Neural progenitor cell (in vitro differentiated cells): ENCODE data around the gene TSHZ3. TPM values are rescaled to one million over a fixed set of nuclear protein-coding genes. Genes with fewer than 3 reads are reported as not detected.

Experiments used
- DNase-seq: peaks from one replicate; pipeline ENCODE4 v3.0.0-alpha.2; 2016; ENCODE audit warnings: low spot score
- H2AFZ ChIP-seq: fragments of 200-600 bp; sonication (generic); replicated peaks from 2 replicates; pipeline ENCODE4 v1.6.1; 2016; ENCODE audit warnings: antibody characterized with exemption
- H3F3A ChIP-seq: fragments of 200-600 bp; sonication (generic); 2 replicates; pipeline ENCODE4 v1.6.1; 2016; ENCODE audit warnings: antibody characterized with exemption, low read depth
- H3K27ac ChIP-seq: fragments of 200-600 bp; sonication (generic); 2 replicates; pipeline ENCODE4 v1.5.1; 2016; ENCODE audit warnings: mild to moderate bottlenecking
- H3K27me3 ChIP-seq: fragments of 200-600 bp; sonication (generic); 2 replicates; pipeline ENCODE4 v1.6.1; 2016; ENCODE audit warnings: mild to moderate bottlenecking, moderate library complexity
- H3K36me3 ChIP-seq: fragments of 200-600 bp; sonication (generic); 2 replicates; pipeline ENCODE4 v1.5.1; 2016
- H3K4me1 ChIP-seq: fragments of 200-600 bp; sonication (generic); 2 replicates; pipeline ENCODE4 v1.6.1; 2016; ENCODE audit warnings: mixed run types
- H3K4me2 ChIP-seq: fragments of 200-600 bp; sonication (generic); 2 replicates; pipeline ENCODE4 v1.6.1; 2016
- H3K4me3 ChIP-seq: fragments of 200-600 bp; sonication (generic); 2 replicates; pipeline ENCODE4 v1.5.1; 2016
- H3K79me2 ChIP-seq: fragments of 200-600 bp; sonication (generic); 2 replicates; pipeline ENCODE4 v1.6.1; 2016; ENCODE audit warnings: low read depth
- H3K9ac ChIP-seq: fragments of 200-600 bp; sonication (generic); 2 replicates; pipeline ENCODE4 v1.6.1; 2016
- H3K9me3 ChIP-seq: fragments of 200-600 bp; sonication (generic); 2 replicates; pipeline ENCODE4 v1.5.1; 2016; ENCODE audit warnings: low read depth
- H4K20me1 ChIP-seq: fragments of 200-600 bp; sonication (generic); 2 replicates; pipeline ENCODE4 v1.6.1; 2016; ENCODE audit warnings: low read depth
- H3K27ac Mint-ChIP-seq: 3 replicates; pipeline ENCODE4 v1.8.0; 2021; ENCODE audit warnings: mixed read lengths
- H3K27me3 Mint-ChIP-seq: 2 replicates; pipeline ENCODE4 v1.8.0; 2022; ENCODE audit warnings: low read depth, mild to moderate bottlenecking, inconsistent platforms, moderate library complexity, mixed read lengths; ENCODE audit not compliant: insufficient read depth
- H3K36me3 Mint-ChIP-seq: 3 replicates; pipeline ENCODE4 v1.8.0; 2021; ENCODE audit warnings: mixed read lengths
- H3K4me1 Mint-ChIP-seq: 3 replicates; pipeline ENCODE4 v1.8.0; 2021; ENCODE audit warnings: mixed read lengths
- H3K4me3 Mint-ChIP-seq: 3 replicates; pipeline ENCODE4 v1.8.0; 2021; ENCODE audit warnings: mild to moderate bottlenecking, moderate library complexity, mixed read lengths
- H3K9me3 Mint-ChIP-seq: 3 replicates; pipeline ENCODE4 v1.8.0; 2020; ENCODE audit warnings: mixed read lengths
- CTCF ChIP-seq: fragments of 200-600 bp; sonication (generic); IDR thresholded peaks from 2 replicates; pipeline ENCODE4 v1.5.1; 2017; ENCODE audit warnings: antibody characterized with exemption, mild to moderate bottlenecking
- EZH2 ChIP-seq: fragments of 200-600 bp; sonication (generic); IDR thresholded peaks from 2 replicates; pipeline ENCODE4 v1.6.1; 2017; ENCODE audit warnings: antibody characterized with exemption, mild to moderate bottlenecking, moderate library complexity
- EZH2phosphoT487 ChIP-seq: fragments of 200-600 bp; sonication (generic); IDR thresholded peaks from 2 replicates; pipeline ENCODE4 v1.6.1; 2017; ENCODE audit warnings: antibody characterized with exemption
- total RNA-seq: library from RNA; depleted of rRNA; stranded (reverse); fragments of >200 nt; gene quantifications from 2 replicates; pipeline ENCODE4 v1.2.3, GENCODE V29; 2015; ENCODE audit warnings: low replicate concordance

TSHZ3 gene
- total RNA-seq, 1 donor from 2014 or later: 0.60 TPM

- Mint-ChIP-seq H3K27ac (no peak overlapping the region), H3K36me3 (no peaks in the 10 kb centered on the region), H3K4me1 (peaks cover 27% of the 10 kb centered on the region), H3K9me3 (no peaks in the 10 kb centered on the region), H3K4me3 (peak overlapping the region; percentile 84), H3K27me3 (peaks cover 70% of the 10 kb centered on the region)
- Histone ChIP-seq H2AFZ (no peak overlapping the region), H3K4me2 (peak overlapping the region; percentile 90), H3K27me3 (peaks cover 85% of the 10 kb centered on the region), H3K79me2 (no peaks in the 10 kb centered on the region), H3K27ac (no peak overlapping the region), H4K20me1 (peaks cover 66% of the 10 kb centered on the region), H3K9me3 (no peaks in the 10 kb centered on the region), H3K36me3 (no peaks in the 10 kb centered on the region), H3K4me3 (peak overlapping the region; percentile 81), H3F3A (no peaks in the 10 kb centered on the region), H3K4me1 (peaks cover 45% of the 10 kb centered on the region), H3K9ac (no peak overlapping the region)
- peak; percentile 53 for DNase-seq
- TF ChIP-seq EZH2 (peak; percentile 90), CTCF (no peak), EZH2phosphoT487 (peak; percentile 97)
Measured at GRCh38 chr19:31351855-31352195, 2.6 kb upstream of the TSHZ3 start.

GRCh38 chr19:31351056-31351854, 2.0 kb upstream of the TSHZ3 start:
- peak; percentile 68 for DNase-seq
- peak overlapping the region; percentile 90 for H3K4me2 ChIP-seq
- no peak overlapping the region for H3K27ac Mint-ChIP-seq
- peaks cover 65% of the 10 kb centered on the region for H3K27me3 Mint-ChIP-seq
- H4K20me1 ChIP-seq: peaks cover 60% of the 10 kb centered on the region
- H3K36me3 Mint-ChIP-seq: no peaks in the 10 kb centered on the region
- no peaks in the 10 kb centered on the region for H3K9me3 Mint-ChIP-seq
- no peaks in the 10 kb centered on the region for H3F3A ChIP-seq
- TF ChIP-seq CTCF (no peak), EZH2 (peak; percentile 94)
- H3K36me3 ChIP-seq: no peaks in the 10 kb centered on the region
- H3K4me1 Mint-ChIP-seq: peaks cover 27% of the 10 kb centered on the region
- H3K9ac ChIP-seq: no peak overlapping the region
- no peaks in the 10 kb centered on the region for H3K9me3 ChIP-seq
- H3K79me2 ChIP-seq: no peaks in the 10 kb centered on the region
- peaks cover 41% of the 10 kb centered on the region for H3K4me1 ChIP-seq
- peak overlapping the region; percentile 81 for H3K4me3 ChIP-seq
- peak overlapping the region; percentile 93 for H3K4me3 Mint-ChIP-seq
- H2AFZ ChIP-seq: peak overlapping the region; percentile 35
- H3K27me3 ChIP-seq: peaks cover 85% of the 10 kb centered on the region
- H3K27ac ChIP-seq: no peak overlapping the region

- H3K36me3 ChIP-seq: no peaks in the 10 kb centered on the region
- Mint-ChIP-seq H3K27ac (no peak overlapping the region), H3K4me3 (peak overlapping the region; percentile 93), H3K9me3 (no peaks in the 10 kb centered on the region), H3K27me3 (peaks cover 60% of the 10 kb centered on the region), H3K4me1 (peaks cover 27% of the 10 kb centered on the region), H3K36me3 (no peaks in the 10 kb centered on the region)
- no peaks in the 10 kb centered on the region for H3F3A ChIP-seq
- no peaks in the 10 kb centered on the region for H3K9me3 ChIP-seq
- TF ChIP-seq CTCF (no peak), EZH2phosphoT487 (no peak), EZH2 (no peak)
- no peaks in the 10 kb centered on the region for H3K79me2 ChIP-seq
- peaks cover 58% of the 10 kb centered on the region for H4K20me1 ChIP-seq
- peak overlapping the region; percentile 81 for H3K4me3 ChIP-seq
- peaks cover 37% of the 10 kb centered on the region for H3K4me1 ChIP-seq
- H3K27ac ChIP-seq: no peak overlapping the region
- H3K9ac ChIP-seq: no peak overlapping the region
- peaks cover 85% of the 10 kb centered on the region for H3K27me3 ChIP-seq
- peak overlapping the region; percentile 91 for H2AFZ ChIP-seq
- peak; percentile 88 for DNase-seq
- H3K4me2 ChIP-seq: peak overlapping the region; percentile 97
Measured at GRCh38 chr19:31350693-31351055, 1.4 kb upstream of the TSHZ3 start.
